CD4-positive, CD25-positive, alpha-beta regulatory T cell (primary cell): Measurements from ENCODE around the gene TSPAN9. TPM values are rescaled to one million over a fixed set of nuclear protein-coding genes. Genes with fewer than 3 reads are reported as not detected.

ENCODE experiments used
- ATAC-seq, 2 donors: fragments of 150-1000 bp; cut with Tn5 transposase; one replicate each; pipeline ENCODE4 v1.10.0; 2021; ENCODE audit warnings: low read depth in 2 of 2, moderate number of reproducible peaks in 2 of 2, moderate library complexity in 1 of 2
- DNase-seq, 3 donors: peaks; one replicate each; pipeline versions ENCODE4 v3.0.0 to v3.0.0-alpha.2; 2012 to 2022; ENCODE audit warnings: mixed read lengths in 1 of 3
- H3K27ac ChIP-seq: one replicate; pipeline ENCODE4 v1.7.0; 2013; ENCODE audit warnings: mild to moderate bottlenecking, low read length; ENCODE audit not compliant: insufficient read depth, poor library complexity, severe bottlenecking
- H3K27me3 ChIP-seq: one replicate; pipeline ENCODE4 v1.7.0; 2013; ENCODE audit warnings: low read length; ENCODE audit not compliant: control insufficient read depth, insufficient read depth
- H3K36me3 ChIP-seq: one replicate; pipeline ENCODE4 v1.7.0; 2013; ENCODE audit warnings: mild to moderate bottlenecking, low read length, moderate library complexity; ENCODE audit not compliant: control insufficient read depth, insufficient read depth
- H3K4me1 ChIP-seq: 2 replicates; pipeline ENCODE4 v1.7.0; 2013; ENCODE audit warnings: mild to moderate bottlenecking, low read length; ENCODE audit not compliant: insufficient read depth, control insufficient read depth, poor library complexity, severe bottlenecking
- H3K4me3 ChIP-seq: one replicate; pipeline ENCODE4 v1.7.0; 2013; ENCODE audit warnings: low read depth, mild to moderate bottlenecking, low read length, moderate library complexity
- H3K9me3 ChIP-seq, 2 experiments: 1 replicate in 1 of 2; 2 replicates in 1 of 2; pipeline ENCODE4 v1.7.0; 2013; ENCODE audit warnings: low read length in 2 of 2, mild to moderate bottlenecking in 1 of 2, moderate library complexity in 1 of 2; ENCODE audit not compliant: control insufficient read depth in 2 of 2
- H3K27ac Mint-ChIP-seq, 3 donors: one replicate each; pipeline ENCODE4 v1.8.0; 2020 to 2022; ENCODE audit warnings: mild to moderate bottlenecking in 3 of 3, mixed read lengths in 3 of 3, moderate library complexity in 2 of 3
- H3K27me3 Mint-ChIP-seq: one replicate; pipeline ENCODE4 v1.8.0; 2022; ENCODE audit warnings: mild to moderate bottlenecking, mixed read lengths
- H3K36me3 Mint-ChIP-seq: one replicate; pipeline ENCODE4 v1.8.0; 2020; ENCODE audit warnings: mixed read lengths
- H3K4me1 Mint-ChIP-seq, 4 donors: one replicate each; pipeline ENCODE4 v1.8.0; 2020 to 2022; ENCODE audit warnings: mixed read lengths in 4 of 4, mild to moderate bottlenecking in 1 of 4
- H3K4me3 Mint-ChIP-seq, 4 donors: one replicate each; pipeline ENCODE4 v1.8.0; 2020 to 2022; ENCODE audit warnings: mild to moderate bottlenecking in 4 of 4, mixed read lengths in 4 of 4, moderate library complexity in 3 of 4
- H3K9me3 Mint-ChIP-seq, 7 donors: one replicate each; pipeline ENCODE4 v1.8.0; 2020 to 2022; ENCODE audit warnings: mixed read lengths in 7 of 7, mild to moderate bottlenecking in 3 of 7, moderate library complexity in 2 of 7
- polyA plus RNA-seq, 4 donors: library from polyadenylated mRNA; unstranded; fragments of 300-500 nt; fragmentation: Illumina TruSeq; gene quantifications; one replicate each; pipeline ENCODE4 v1.2.3, GENCODE V29; 2021
- total RNA-seq: library from RNA; stranded (reverse); gene quantifications from one replicate; pipeline ENCODE4 v1.2.3, GENCODE V29; 2022

TSPAN9 gene
- total and polyA plus RNA-seq, 5 donors from 2014 or later: 0.09 to 1.2 (median 0.30) TPM; not detected in 1

DNA sequence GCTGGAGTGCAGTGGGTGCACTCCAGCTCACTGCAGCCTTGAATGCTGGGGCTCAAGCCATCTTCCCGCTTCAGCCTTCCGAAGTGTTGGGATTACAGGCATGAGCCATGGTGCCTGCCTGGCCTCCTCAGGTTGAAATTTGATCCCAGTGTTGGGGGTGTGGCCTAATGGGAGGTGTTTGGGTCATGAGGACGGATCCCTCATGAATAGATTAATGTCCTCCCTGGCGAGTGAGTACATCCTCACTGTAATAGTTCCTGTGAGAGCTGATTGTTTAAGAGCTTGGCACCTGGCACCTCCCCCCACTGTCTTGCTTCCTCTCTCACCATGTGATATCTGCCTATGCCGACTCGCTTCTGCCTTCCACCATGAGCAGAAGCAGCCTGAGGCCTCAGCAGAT, 84.7 kb downstream of the TSPAN9 start:
- Histone ChIP-seq H3K9me3 (no peaks in the 10 kb centered on the region), H3K4me3 (no peak overlapping the region), H3K36me3 (no peaks in the 10 kb centered on the region), H3K27me3 (no peaks in the 10 kb centered on the region), H3K4me1 (no peaks in the 10 kb centered on the region), H3K27ac (no peak overlapping the region)
- DNase-seq (no peak), ATAC-seq (no peak)
- Mint-ChIP-seq H3K36me3 (no peaks in the 10 kb centered on the region), H3K27me3 (no peaks in the 10 kb centered on the region), H3K4me3 (no peak overlapping the region), H3K4me1 (no peaks in the 10 kb centered on the region), H3K9me3 (peaks cover 0 to 2% (median 0%) of the 10 kb centered on the region in 7 donors), H3K27ac (no peak overlapping the region)

- Mint-ChIP-seq H3K9me3 (peaks cover 0 to 2% (median 0%) of the 10 kb centered on the region in 7 donors), H3K27me3 (peaks cover 5% of the 10 kb centered on the region), H3K4me3 (peak overlapping the region in 1 of 4 donors; percentile 5), H3K4me1 (no peaks in the 10 kb centered on the region), H3K27ac (no peak overlapping the region), H3K36me3 (no peaks in the 10 kb centered on the region)
- DNase-seq (no peak), ATAC-seq (no peak)
- no peaks in the 10 kb centered on the region for H3K27me3 ChIP-seq
- H3K36me3 ChIP-seq: no peaks in the 10 kb centered on the region
- H3K4me3 ChIP-seq: no peak overlapping the region
- no peaks in the 10 kb centered on the region for H3K9me3 ChIP-seq
- H3K4me1 ChIP-seq: no peaks in the 10 kb centered on the region
- H3K27ac ChIP-seq: no peak overlapping the region
Measured at GRCh38 chr12:3164454-3165077, 87.4 kb downstream of the TSPAN9 start.

DNA sequence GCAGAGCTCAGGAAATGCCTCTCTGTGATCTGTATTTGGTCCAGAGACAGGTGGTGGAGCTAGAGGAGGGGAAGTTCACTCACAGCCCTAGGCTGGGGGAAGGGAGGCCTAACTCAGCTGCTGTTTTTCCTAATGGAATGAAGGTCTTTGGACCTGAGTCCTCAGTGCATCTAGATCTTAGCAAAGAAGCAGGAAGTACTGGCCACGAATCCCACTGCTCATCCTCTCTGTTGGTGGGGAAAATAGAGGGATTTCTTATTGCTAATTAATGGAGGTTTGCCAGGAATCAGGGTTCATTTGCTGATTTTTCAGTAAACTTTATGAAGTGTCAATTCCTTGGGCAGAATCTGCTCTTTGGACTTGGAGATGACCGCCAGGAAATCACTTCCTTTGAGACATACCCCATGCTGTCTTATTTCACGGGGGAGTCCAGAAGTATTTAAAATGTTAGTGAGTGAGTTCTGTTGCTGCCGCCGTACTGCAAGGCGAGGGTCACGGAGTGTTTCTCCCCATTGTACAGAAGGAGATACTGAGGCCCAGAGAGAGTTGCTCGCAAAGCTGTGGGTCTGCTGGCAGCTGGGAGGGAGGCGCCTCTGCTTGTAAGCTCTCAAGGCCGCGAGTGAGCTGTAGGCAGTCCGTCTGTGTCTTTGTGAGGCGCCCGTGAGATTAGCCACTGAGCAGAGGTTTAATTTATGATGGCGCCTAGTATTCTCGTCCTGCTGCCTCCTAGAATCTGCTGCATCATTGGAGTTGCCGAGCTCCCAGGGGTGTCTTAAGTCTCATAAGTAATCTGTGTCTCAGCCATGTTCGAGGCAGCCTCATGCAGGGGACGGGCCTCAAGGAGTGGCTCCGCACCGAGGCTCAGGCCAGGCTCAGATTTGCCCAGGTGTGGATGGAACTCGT, 88.2 kb downstream of the TSPAN9 start:
- DNase-seq (no peak), ATAC-seq (no peak)
- Histone ChIP-seq H3K9me3 (no peaks in the 10 kb centered on the region), H3K4me3 (no peak overlapping the region), H3K27ac (no peak overlapping the region), H3K36me3 (no peaks in the 10 kb centered on the region), H3K4me1 (no peaks in the 10 kb centered on the region), H3K27me3 (no peaks in the 10 kb centered on the region)
- Mint-ChIP-seq H3K4me3 (no peak overlapping the region), H3K27me3 (peaks cover 5% of the 10 kb centered on the region), H3K4me1 (no peaks in the 10 kb centered on the region), H3K36me3 (no peaks in the 10 kb centered on the region), H3K27ac (no peak overlapping the region), H3K9me3 (peaks cover 0 to 2% (median 0%) of the 10 kb centered on the region in 7 donors)

DNA sequence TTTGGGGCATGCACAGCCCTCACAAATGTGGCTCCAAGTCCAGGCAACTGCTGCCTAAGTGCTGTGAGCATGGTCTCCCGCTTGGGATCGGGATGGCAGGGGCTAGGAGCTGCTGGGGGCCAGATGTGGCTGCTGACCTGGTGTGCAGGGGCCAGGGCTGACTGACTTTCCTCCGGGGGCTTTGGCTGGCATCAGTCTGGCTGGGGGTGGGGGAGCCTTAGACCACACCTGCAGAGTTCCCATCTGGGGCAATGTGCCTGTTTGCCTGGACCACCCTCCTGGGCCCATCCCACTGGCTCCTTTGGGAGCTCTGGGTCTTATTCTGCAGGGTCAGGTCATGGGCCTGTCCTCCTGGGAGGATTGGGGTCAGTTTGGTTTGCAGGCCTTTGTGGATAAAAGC, 90.5 kb downstream of the TSPAN9 start:
- H3K27me3 Mint-ChIP-seq: peaks cover 12% of the 10 kb centered on the region
- no peaks in the 10 kb centered on the region for H3K36me3 Mint-ChIP-seq
- DNase-seq: no peak
- H3K4me1 Mint-ChIP-seq: no peaks in the 10 kb centered on the region
- no peak overlapping the region for H3K27ac Mint-ChIP-seq
- Histone ChIP-seq H3K36me3 (no peaks in the 10 kb centered on the region), H3K27me3 (no peaks in the 10 kb centered on the region), H3K27ac (no peak overlapping the region), H3K9me3 (no peaks in the 10 kb centered on the region), H3K4me1 (no peaks in the 10 kb centered on the region), H3K4me3 (no peak overlapping the region)
- no peak for ATAC-seq
- H3K4me3 Mint-ChIP-seq: no peak overlapping the region
- no peaks in the 10 kb centered on the region for H3K9me3 Mint-ChIP-seq

DNA sequence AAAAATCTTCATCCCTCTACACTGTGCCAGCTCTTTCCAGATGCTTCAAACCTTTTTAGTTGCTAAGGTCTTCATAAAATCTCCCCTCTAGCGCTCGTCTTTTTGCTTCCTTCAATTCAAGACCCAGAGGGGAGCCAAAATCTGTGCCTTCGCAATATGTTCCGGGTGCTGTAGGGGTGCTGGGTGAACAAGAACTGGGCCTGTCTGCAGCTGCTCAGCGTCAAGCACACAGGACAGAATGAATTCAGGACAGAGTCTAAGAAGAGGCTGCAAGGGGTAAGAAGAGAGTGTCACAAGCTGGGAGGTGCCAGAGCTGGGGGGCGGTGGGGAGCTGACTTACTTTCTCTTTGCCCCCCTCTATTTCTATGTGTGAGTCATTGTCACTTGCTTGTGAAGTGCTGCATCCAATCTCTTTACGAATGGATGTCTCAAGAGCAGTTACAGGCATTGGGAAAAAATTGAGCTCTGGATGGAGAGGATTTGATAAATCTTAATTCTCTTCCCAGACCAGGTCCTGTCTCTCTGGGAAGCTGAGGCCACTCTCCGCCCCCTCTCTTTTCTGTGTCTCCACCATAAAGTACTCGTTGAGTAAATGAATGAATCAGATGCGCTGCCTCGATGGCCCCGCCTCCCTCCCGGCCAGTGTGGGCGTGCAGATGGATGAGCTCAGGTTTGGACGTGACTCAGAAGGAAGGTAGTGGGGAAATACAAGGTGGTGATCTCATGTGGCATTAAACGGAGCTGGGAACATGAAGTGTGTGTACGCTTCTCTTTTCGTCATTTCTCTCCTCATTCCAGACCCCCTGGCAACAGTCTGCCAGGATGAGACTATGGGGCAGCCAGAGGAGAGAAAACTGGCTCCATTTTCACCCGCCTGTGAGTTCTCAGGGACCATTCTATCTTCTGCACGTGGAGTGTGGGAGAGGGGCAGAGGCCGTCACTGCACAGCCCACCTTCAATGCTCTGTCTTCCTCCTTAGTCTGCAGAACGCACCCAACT, 91.3 kb downstream of the TSPAN9 start:
- Mint-ChIP-seq H3K4me1 (peaks cover 0 to 3% (median 0%) of the 10 kb centered on the region in 4 donors), H3K27ac (no peak overlapping the region), H3K4me3 (no peak overlapping the region), H3K9me3 (no peaks in the 10 kb centered on the region), H3K36me3 (no peaks in the 10 kb centered on the region), H3K27me3 (peaks cover 12% of the 10 kb centered on the region)
- H3K9me3 ChIP-seq: no peaks in the 10 kb centered on the region
- no peak for DNase-seq
- ATAC-seq: no peak
- no peaks in the 10 kb centered on the region for H3K27me3 ChIP-seq
- H3K27ac ChIP-seq: no peak overlapping the region
- H3K4me1 ChIP-seq: no peaks in the 10 kb centered on the region
- no peaks in the 10 kb centered on the region for H3K36me3 ChIP-seq
- H3K4me3 ChIP-seq: no peak overlapping the region

DNA sequence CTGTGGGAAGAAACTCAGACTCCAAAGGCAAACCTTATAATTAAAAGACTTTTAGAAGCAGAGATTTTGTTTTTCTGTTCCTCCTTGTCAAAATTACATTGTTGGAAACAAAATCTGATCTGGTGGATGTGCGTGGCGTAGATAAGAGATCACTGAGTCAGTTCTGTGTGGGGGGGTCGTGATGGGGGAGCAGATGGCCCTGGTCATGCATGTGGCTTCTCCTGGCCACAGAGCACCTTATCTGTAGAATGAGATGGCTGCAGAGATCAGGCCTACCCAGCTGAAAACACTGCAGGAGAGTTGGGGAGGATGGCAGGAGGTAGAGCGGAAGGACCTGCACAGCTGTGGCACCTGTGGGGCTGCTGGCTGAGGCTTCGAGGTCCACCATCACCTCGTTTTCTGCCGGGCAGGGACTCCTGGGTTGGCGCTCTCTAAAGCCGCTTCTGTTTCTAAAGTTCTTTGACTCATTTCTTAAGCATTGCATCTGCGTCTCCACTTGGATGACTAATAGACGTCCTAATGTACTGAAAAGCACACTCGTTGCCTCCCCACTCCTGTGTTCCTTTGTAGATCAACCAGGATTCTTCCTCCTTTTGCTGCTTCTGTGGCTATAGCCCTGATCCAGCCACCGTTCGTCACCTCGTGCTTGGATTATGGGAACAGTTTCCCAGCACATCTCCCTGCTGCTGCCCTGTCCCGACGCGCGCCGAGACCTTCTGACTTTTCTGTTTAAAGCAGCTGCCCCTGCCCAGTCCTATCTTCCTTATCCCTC, 93.4 kb downstream of the TSPAN9 start:
- H3K36me3 Mint-ChIP-seq: no peaks in the 10 kb centered on the region
- no peaks in the 10 kb centered on the region for H3K4me1 ChIP-seq
- H3K27ac ChIP-seq: no peak overlapping the region
- H3K4me3 ChIP-seq: no peak overlapping the region
- H3K9me3 Mint-ChIP-seq: peaks cover 0 to 3% (median 0%) of the 10 kb centered on the region in 7 donors
- no peaks in the 10 kb centered on the region for H3K36me3 ChIP-seq
- H3K27me3 ChIP-seq: no peaks in the 10 kb centered on the region
- no peak overlapping the region for H3K4me3 Mint-ChIP-seq
- DNase-seq (no peak), ATAC-seq (no peak)
- H3K4me1 Mint-ChIP-seq: peaks cover 0 to 3% (median 0%) of the 10 kb centered on the region in 4 donors
- H3K27me3 Mint-ChIP-seq: peaks cover 12% of the 10 kb centered on the region
- no peak overlapping the region for H3K27ac Mint-ChIP-seq
- no peaks in the 10 kb centered on the region for H3K9me3 ChIP-seq

DNA sequence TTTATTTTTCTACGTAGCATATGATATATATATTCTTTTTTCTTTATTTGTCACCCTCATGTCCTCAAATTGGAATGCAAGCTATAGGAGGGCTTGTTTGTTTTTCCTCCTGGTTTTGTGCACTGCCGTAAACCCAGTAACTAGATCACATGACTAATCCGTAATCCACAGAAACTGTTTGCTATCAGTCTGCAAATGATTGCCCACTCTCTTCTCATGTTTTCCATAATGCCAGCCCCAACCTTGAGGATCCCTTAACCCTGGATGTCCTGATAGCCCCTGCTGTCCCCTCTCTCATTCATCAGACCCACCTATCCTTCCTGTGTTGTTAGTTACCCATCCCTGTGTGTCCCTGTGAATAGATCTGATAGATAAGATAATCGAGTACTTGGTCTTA, 94.0 kb downstream of the TSPAN9 start:
- no peak overlapping the region for H3K27ac ChIP-seq
- no peaks in the 10 kb centered on the region for H3K36me3 ChIP-seq
- no peak overlapping the region for H3K4me3 Mint-ChIP-seq
- no peak for DNase-seq
- no peak overlapping the region for H3K27ac Mint-ChIP-seq
- H3K27me3 ChIP-seq: no peaks in the 10 kb centered on the region
- no peaks in the 10 kb centered on the region for H3K9me3 ChIP-seq
- H3K4me1 Mint-ChIP-seq: peaks cover 0 to 3% (median 0%) of the 10 kb centered on the region in 4 donors
- H3K9me3 Mint-ChIP-seq: peaks cover 0 to 3% (median 0%) of the 10 kb centered on the region in 7 donors
- ATAC-seq: no peak
- peaks cover 12% of the 10 kb centered on the region for H3K27me3 Mint-ChIP-seq
- H3K36me3 Mint-ChIP-seq: no peaks in the 10 kb centered on the region
- H3K4me3 ChIP-seq: no peak overlapping the region
- no peaks in the 10 kb centered on the region for H3K4me1 ChIP-seq
